NCI-H1048 (cell line): ENCODE data around the gene ABCB8.
A peak's percentile ranks its signal among the peaks of the same experiment; 100 is the strongest.

Source experiments
- DNase-seq: peaks from one replicate; lab custom pipeline; 2025; lab: John Stamatoyannopoulos, UW

The ABCB8 gene

GRCh38 chr7:151074817-151075661 lies 46.8 kb downstream of the ABCB8 start:
- DNase-seq: no peak

- DNase-seq: no peak
These were observed 47.4 kb downstream of the ABCB8 start for GRCh38 chr7:151075662-151075971.

GRCh38 chr7:151075978-151076426 lies 47.8 kb downstream of the ABCB8 start:
- no peak for DNase-seq

- DNase-seq: no peak
These were observed 48.8 kb downstream of the ABCB8 start for GRCh38 chr7:151076863-151077704.

GRCh38 chr7:151077705-151078232 lies 49.5 kb downstream of the ABCB8 start:
- DNase-seq: no peak

GRCh38 chr7:151078233-151079040 lies 50.2 kb downstream of the ABCB8 start:
- no peak for DNase-seq

GRCh38 chr7:151079199-151079910 lies 51.1 kb downstream of the ABCB8 start:
- DNase-seq: no peak

- no peak for DNase-seq
These were observed 51.8 kb downstream of the ABCB8 start for GRCh38 chr7:151080067-151080521.

GRCh38 chr7:151080522-151081169 lies 52.4 kb downstream of the ABCB8 start, which contains the start of gene FASTK:
TSS of gene FASTK (minus strand) at chr7:151080809. CDS start at chr7:151080766, 43 bp downstream.
- peak; percentile 86 for DNase-seq

- DNase-seq: no peak
These were observed 53.2 kb downstream of the ABCB8 start for GRCh38 chr7:151081170-151082101.

GRCh38 chr7:151082141-151083070 lies 54.2 kb downstream of the ABCB8 start:
- no peak for DNase-seq

GRCh38 chr7:151083071-151083823 lies 55.0 kb downstream of the ABCB8 start, which contains the start of gene TMUB1:
TSS of gene TMUB1 (minus strand) at chr7:151083493. CDS start at chr7:151082563, 930 bp downstream.
- peak; percentile 57 for DNase-seq

GRCh38 chr7:151083824-151084160 lies 55.5 kb downstream of the ABCB8 start:
- DNase-seq: no peak

- DNase-seq: no peak
These were observed 57.1 kb downstream of the ABCB8 start for GRCh38 chr7:151085329-151085690.

GRCh38 chr7:151085691-151086620 lies 57.7 kb downstream of the ABCB8 start, which contains the start of gene AGAP3:
TSS of gene AGAP3 (plus strand) at chr7:151086475. CDS start at chr7:151086742, 267 bp downstream.
- peak; percentile 26 for DNase-seq

GRCh38 chr7:151086802-151087244 lies 58.6 kb downstream of the ABCB8 start:
- no peak for DNase-seq
